K562 (cell line): ENCODE data around the gene GNA15. TPM values are rescaled to one million over a fixed set of nuclear protein-coding genes. Genes with fewer than 3 reads are reported as not detected.

ENCODE experiments used
- CEBPG ChIP-seq, 3 experiments: fragments of 200-800 bp in 1 of 3; sonication (Bioruptor generic) in 1 of 3; sonication (generic) in 1 of 3; formaldehyde crosslinking in 1 of 3; IDR thresholded peaks in 2 of 3; conservative IDR thresholded peaks in 1 of 3; 2 replicates each; pipeline versions ENCODE4 v1.6.1 to v1.8.0; 2016 to 2022; ENCODE audit warnings: missing compliant biosample characterization in 2 of 3, missing genetic modification characterization in 2 of 3, mild to moderate bottlenecking in 1 of 3, missing genetic modification reagents in 1 of 3
- ESRRB ChIP-seq: fragments of 250-450 bp; sonication (Bioruptor Pico); IDR thresholded peaks from 2 replicates; pipeline ENCODE4 v1.5.0; 2020; ENCODE audit warnings: mild to moderate bottlenecking, moderate library complexity, borderline replicate concordance
- HNRNPUL1 ChIP-seq: fragments of 200-400 bp; formaldehyde crosslinking; IDR thresholded peaks from 2 replicates; pipeline ENCODE4 v1.6.1; 2017; ENCODE audit warnings: low read length
- MYNN ChIP-seq, 2 experiments: sonication (generic); formaldehyde crosslinking in 1 of 2; IDR thresholded peaks; 2 replicates each; pipeline versions ENCODE4 v1.5.0 to v1.6.1; 2016 to 2020; ENCODE audit warnings: antibody characterized with exemption in 1 of 2, missing genetic modification reagents in 1 of 2
- PTRF ChIP-seq: fragments of 450-650 bp; IDR thresholded peaks from 2 replicates; pipeline ENCODE4 v1.6.1; 2016; ENCODE audit warnings: mild to moderate bottlenecking, missing genetic modification characterization, missing compliant biosample characterization
- RFX7 ChIP-seq: fragments of 250-450 bp; sonication (Bioruptor Pico); IDR thresholded peaks from 2 replicates; pipeline ENCODE4 v1.5.1; 2021; ENCODE audit warnings: mild to moderate bottlenecking
- SMARCA4 ChIP-seq: fragments of 450-650 bp; IDR thresholded peaks from 2 replicates; pipeline ENCODE4 v1.6.1; 2016
- ZC3H11A ChIP-seq: IDR thresholded peaks from 2 replicates; pipeline ENCODE4 v1.6.1; 2012; ENCODE audit warnings: low read depth, low read length, improper control_type of control experiment
- ZSCAN32 ChIP-seq: fragments of 450-650 bp; formaldehyde crosslinking; IDR thresholded peaks from 2 replicates; pipeline ENCODE4 v1.4.0; 2020; ENCODE audit warnings: mild to moderate bottlenecking, moderate library complexity
- polyA plus RNA-seq, 8 experiments: library from polyadenylated mRNA; depleted of rRNA in 4 of 8; stranded (reverse) in 5 of 8; unstranded in 3 of 8; fragments of >200 nt; fragmentation: Nextera tagmentation in 2 of 8; fragmentation: Illumina TruSeq in 1 of 8; extraction: Ambion mirVana in 2 of 8; extraction: Trizol in 1 of 8; gene quantifications; 2 replicates each; pipeline versions ENCODE4 v1.2.1 to v1.2.3, GENCODE V29; 2011 to 2014; ENCODE audit warnings: inconsistent platforms in 1 of 8, missing spikeins in 1 of 8
- total RNA-seq, 7 experiments: library from RNA; depleted of rRNA in 6 of 7; stranded (reverse); fragments of >200 nt in 6 of 7; fragmentation: Illumina TruSeq in 2 of 7; extraction: Trizol in 2 of 7; gene quantifications; 2 replicates each; pipeline versions ENCODE4 v1.2.1 to v1.2.3, GENCODE V29; 2011 to 2021; ENCODE audit warnings: low replicate concordance in 1 of 7
- TF ChIP-seq, protein P1 (sequence below): fragments of 250-450 bp; sonication (Bioruptor Pico); IDR thresholded peaks from 2 replicates; pipeline ENCODE4 v1.6.1; 2021; ENCODE audit warnings: mild to moderate bottlenecking
- TF ChIP-seq, protein P2 (sequence below): fragments of 450-650 bp; formaldehyde crosslinking; IDR thresholded peaks from 2 replicates; pipeline ENCODE4 v1.4.0; 2020; ENCODE audit warnings: mild to moderate bottlenecking, moderate library complexity
- TF ChIP-seq, protein P3 (sequence below): fragments of 250-450 bp; sonication (Bioruptor Pico); IDR thresholded peaks from 2 replicates; pipeline ENCODE4 v1.4.0; 2020
- TF ChIP-seq, protein P4 (sequence below), 3 experiments: IDR thresholded peaks in 2 of 3; conservative IDR thresholded peaks in 1 of 3; 2 replicates each; pipeline ENCODE4 v1.5.1; 2011 to 2012; ENCODE audit warnings: low read length in 3 of 3, mild to moderate bottlenecking in 3 of 3, control low read depth in 2 of 3, improper control_type of control experiment in 1 of 3, inconsistent platforms in 1 of 3, low read depth in 1 of 3, mixed read lengths in 1 of 3, moderate library complexity in 1 of 3; ENCODE audit not compliant: insufficient read depth in 2 of 3
- TF ChIP-seq, protein P5 (sequence below): fragments of 250-450 bp; sonication (Bioruptor Pico); IDR thresholded peaks from 2 replicates; pipeline ENCODE4 v1.5.0; 2021; ENCODE audit warnings: mild to moderate bottlenecking, borderline replicate concordance

Gene GNA15
- total and polyA plus RNA-seq, 9 of the 15 experiments (the other 6 are each of a cell fraction or from before 2014, with no cell fraction given) = 0.03 to 0.24 (median 0.11) TPM; not detected in 1

- TF ChIP-seq RFX7 = no peak
- TF ChIP-seq, protein P1, sequence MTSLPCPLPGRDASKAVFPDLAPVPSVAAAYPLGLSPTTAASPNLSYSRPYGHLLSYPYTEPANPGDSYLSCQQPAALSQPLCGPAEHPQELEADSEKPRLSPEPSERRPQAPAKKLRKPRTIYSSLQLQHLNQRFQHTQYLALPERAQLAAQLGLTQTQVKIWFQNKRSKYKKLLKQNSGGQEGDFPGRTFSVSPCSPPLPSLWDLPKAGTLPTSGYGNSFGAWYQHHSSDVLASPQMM (CRISPR knock-in tag) = no peak
- TF ChIP-seq, protein P2, sequence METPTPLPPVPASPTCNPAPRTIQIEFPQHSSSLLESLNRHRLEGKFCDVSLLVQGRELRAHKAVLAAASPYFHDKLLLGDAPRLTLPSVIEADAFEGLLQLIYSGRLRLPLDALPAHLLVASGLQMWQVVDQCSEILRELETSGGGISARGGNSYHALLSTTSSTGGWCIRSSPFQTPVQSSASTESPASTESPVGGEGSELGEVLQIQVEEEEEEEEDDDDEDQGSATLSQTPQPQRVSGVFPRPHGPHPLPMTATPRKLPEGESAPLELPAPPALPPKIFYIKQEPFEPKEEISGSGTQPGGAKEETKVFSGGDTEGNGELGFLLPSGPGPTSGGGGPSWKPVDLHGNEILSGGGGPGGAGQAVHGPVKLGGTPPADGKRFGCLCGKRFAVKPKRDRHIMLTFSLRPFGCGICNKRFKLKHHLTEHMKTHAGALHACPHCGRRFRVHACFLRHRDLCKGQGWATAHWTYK (CRISPR knock-in tag) = no peak
- no peak for TF ChIP-seq HNRNPUL1
- no peak for TF ChIP-seq ZSCAN32 (CRISPR knock-in tag)
- no peak for TF ChIP-seq ESRRB (CRISPR knock-in tag)
- TF ChIP-seq, protein P3, sequence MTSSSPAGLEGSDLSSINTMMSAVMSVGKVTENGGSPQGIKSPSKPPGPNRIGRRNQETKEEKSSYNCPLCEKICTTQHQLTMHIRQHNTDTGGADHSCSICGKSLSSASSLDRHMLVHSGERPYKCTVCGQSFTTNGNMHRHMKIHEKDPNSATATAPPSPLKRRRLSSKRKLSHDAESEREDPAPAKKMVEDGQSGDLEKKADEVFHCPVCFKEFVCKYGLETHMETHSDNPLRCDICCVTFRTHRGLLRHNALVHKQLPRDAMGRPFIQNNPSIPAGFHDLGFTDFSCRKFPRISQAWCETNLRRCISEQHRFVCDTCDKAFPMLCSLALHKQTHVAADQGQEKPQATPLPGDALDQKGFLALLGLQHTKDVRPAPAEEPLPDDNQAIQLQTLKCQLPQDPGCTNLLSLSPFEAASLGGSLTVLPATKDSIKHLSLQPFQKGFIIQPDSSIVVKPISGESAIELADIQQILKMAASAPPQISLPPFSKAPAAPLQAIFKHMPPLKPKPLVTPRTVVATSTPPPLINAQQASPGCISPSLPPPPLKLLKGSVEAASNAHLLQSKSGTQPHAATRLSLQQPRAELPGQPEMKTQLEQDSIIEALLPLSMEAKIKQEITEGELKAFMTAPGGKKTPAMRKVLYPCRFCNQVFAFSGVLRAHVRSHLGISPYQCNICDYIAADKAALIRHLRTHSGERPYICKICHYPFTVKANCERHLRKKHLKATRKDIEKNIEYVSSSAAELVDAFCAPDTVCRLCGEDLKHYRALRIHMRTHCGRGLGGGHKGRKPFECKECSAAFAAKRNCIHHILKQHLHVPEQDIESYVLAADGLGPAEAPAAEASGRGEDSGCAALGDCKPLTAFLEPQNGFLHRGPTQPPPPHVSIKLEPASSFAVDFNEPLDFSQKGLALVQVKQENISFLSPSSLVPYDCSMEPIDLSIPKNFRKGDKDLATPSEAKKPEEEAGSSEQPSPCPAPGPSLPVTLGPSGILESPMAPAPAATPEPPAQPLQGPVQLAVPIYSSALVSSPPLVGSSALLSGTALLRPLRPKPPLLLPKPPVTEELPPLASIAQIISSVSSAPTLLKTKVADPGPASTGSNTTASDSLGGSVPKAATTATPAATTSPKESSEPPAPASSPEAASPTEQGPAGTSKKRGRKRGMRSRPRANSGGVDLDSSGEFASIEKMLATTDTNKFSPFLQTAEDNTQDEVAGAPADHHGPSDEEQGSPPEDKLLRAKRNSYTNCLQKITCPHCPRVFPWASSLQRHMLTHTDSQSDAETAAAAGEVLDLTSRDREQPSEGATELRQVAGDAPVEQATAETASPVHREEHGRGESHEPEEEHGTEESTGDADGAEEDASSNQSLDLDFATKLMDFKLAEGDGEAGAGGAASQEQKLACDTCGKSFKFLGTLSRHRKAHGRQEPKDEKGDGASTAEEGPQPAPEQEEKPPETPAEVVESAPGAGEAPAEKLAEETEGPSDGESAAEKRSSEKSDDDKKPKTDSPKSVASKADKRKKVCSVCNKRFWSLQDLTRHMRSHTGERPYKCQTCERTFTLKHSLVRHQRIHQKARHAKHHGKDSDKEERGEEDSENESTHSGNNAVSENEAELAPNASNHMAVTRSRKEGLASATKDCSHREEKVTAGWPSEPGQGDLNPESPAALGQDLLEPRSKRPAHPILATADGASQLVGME (CRISPR knock-in tag) = no peak
- peak; percentile 94 for TF ChIP-seq SMARCA4
- TF ChIP-seq, protein P4, sequence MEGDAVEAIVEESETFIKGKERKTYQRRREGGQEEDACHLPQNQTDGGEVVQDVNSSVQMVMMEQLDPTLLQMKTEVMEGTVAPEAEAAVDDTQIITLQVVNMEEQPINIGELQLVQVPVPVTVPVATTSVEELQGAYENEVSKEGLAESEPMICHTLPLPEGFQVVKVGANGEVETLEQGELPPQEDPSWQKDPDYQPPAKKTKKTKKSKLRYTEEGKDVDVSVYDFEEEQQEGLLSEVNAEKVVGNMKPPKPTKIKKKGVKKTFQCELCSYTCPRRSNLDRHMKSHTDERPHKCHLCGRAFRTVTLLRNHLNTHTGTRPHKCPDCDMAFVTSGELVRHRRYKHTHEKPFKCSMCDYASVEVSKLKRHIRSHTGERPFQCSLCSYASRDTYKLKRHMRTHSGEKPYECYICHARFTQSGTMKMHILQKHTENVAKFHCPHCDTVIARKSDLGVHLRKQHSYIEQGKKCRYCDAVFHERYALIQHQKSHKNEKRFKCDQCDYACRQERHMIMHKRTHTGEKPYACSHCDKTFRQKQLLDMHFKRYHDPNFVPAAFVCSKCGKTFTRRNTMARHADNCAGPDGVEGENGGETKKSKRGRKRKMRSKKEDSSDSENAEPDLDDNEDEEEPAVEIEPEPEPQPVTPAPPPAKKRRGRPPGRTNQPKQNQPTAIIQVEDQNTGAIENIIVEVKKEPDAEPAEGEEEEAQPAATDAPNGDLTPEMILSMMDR (IDR thresholded peaks at IDR 0.05 in 2 of 3, conservative IDR thresholded peaks at IDR 0.05 in 1 of 3; ENCODE audit: insufficient read depth in 2 of 3, low read depth in 1 of 3, low read length in 3 of 3) = no peak
- TF ChIP-seq CEBPG (CRISPR knock-in tag; IDR thresholded peaks at IDR 0.05) = no peak; the same call in none of the 2 replicates
- TF ChIP-seq CEBPG (tag; conservative IDR thresholded peaks at IDR 0.05 in 1 of 2, IDR thresholded peaks at IDR 0.05 in 1 of 2) = peak; percentile 20 to 59; a peak in 1 of 4 replicates
- no peak for TF ChIP-seq PTRF (tag)
- TF ChIP-seq MYNN (IDR thresholded peaks at IDR 0.05) = peak; percentile 44; the same call in 1 of the 2 replicates
- no peak for TF ChIP-seq MYNN (CRISPR knock-in tag; IDR thresholded peaks at IDR 0.05)
- TF ChIP-seq, protein P5, sequence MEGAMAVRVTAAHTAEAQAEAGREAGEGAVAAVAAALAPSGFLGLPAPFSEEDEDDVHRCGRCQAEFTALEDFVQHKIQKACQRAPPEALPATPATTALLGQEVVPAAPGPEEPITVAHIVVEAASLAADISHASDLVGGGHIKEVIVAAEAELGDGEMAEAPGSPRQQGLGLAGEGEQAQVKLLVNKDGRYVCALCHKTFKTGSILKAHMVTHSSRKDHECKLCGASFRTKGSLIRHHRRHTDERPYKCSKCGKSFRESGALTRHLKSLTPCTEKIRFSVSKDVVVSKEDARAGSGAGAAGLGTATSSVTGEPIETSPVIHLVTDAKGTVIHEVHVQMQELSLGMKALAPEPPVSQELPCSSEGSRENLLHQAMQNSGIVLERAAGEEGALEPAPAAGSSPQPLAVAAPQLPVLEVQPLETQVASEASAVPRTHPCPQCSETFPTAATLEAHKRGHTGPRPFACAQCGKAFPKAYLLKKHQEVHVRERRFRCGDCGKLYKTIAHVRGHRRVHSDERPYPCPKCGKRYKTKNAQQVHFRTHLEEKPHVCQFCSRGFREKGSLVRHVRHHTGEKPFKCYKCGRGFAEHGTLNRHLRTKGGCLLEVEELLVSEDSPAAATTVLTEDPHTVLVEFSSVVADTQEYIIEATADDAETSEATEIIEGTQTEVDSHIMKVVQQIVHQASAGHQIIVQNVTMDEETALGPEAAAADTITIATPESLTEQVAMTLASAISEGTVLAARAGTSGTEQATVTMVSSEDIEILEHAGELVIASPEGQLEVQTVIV = no peak
- no peak for TF ChIP-seq ZC3H11A
Measured at GRCh38 chr19:3154957-3155736, 19.3 kb downstream of the GNA15 start (continued).
